Nucleus accumbens (tissue), 56 donors: ENCODE results near the gene GFPT2.
"Not testable (repeated sequence)": the region's sequence is repeated elsewhere in the genome, so short reads cannot be mapped to it uniquely, and the experiment has no call there.

Experiments
- DNase-seq, 56 donors: peaks; one replicate each; lab custom pipeline; 2025; lab: John Stamatoyannopoulos, UW

The GFPT2 gene

DNA sequence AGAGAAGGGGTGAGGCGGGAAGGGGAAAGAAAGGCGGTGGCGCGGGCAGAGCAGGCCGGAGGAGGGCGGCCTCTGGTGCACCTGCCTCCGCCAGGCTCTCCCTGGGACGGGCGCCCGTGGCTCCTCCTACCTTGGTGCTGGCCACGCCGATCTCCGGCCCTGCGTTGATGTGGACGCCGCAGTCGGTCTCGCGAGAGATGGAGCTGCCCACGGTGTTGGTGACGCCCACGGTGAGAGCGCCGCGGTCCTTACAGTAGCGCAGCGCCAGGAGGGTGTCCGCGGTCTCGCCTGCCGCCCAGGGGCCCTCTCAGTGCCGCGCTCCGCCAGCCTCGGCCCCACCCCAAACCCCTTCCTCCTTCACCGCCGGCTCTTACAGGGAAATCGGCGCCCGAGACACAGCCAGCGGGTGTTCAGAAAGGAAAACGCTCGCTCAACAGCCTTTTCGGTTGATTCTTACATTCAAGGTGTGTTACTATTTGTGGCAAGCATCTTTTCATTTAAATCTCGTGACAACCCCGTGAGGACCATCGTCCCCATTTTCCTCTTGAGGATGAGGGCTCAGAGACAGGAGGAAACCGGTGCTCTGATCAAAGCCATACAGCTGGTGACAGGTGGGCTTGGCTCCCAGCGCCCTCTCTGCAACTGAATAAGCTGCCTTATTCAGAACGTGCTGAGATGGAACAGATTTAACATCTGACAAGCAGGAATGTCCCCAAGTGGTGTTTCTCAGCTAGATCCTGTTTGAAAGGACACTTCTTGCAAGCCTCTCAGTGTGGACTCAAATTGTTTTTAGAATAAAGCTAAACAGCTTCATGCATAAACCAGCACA, 39.2 kb downstream of the GFPT2 start:
- DNase-seq = peak in 34 of 56 donors; percentile 25 to 90 (median 54)

DNA sequence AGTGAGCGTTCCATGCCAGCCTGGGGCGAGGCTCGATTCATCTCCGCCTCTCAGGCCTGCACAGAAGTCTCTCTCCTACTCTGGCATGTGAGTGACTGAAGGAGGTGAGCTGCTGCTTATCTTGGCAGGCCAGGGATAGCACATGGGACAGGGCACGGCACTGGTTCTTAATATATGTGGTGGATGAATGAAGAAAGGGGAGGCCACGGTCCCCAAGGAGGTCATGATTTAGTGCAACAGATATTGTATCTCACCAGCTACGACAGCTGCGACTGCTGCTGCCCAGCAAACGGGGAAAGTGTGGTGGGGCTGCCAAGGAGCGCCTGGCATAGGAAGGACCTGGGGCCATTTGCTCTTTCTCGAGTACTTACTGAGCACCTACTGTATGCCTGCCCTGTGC, 41.9 kb downstream of the GFPT2 start:
- DNase-seq = no peak

GRCh38 chr5:180306796-180307195, 46.3 kb downstream of the GFPT2 start:
- no peak for DNase-seq

DNA sequence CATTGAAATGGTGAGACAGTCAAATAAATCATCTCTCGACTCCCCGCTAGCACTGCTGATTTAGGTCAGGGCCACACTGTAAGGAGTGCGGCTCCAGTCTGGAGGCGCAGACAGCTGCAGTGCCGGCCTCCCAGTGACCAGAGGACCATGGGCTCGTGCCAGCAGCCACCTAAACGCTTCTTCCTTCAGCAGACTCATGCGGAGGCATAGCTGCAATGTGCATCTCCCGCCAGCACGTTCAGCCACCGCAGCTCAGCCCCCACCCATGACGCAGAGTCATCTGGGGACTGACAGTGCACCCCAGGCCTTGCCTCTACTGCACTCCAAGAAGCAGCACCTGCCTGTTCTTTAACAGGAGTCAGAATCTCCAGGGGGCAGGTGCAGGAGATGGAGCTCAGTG, 47.7 kb downstream of the GFPT2 start:
- DNase-seq = no peak

DNA sequence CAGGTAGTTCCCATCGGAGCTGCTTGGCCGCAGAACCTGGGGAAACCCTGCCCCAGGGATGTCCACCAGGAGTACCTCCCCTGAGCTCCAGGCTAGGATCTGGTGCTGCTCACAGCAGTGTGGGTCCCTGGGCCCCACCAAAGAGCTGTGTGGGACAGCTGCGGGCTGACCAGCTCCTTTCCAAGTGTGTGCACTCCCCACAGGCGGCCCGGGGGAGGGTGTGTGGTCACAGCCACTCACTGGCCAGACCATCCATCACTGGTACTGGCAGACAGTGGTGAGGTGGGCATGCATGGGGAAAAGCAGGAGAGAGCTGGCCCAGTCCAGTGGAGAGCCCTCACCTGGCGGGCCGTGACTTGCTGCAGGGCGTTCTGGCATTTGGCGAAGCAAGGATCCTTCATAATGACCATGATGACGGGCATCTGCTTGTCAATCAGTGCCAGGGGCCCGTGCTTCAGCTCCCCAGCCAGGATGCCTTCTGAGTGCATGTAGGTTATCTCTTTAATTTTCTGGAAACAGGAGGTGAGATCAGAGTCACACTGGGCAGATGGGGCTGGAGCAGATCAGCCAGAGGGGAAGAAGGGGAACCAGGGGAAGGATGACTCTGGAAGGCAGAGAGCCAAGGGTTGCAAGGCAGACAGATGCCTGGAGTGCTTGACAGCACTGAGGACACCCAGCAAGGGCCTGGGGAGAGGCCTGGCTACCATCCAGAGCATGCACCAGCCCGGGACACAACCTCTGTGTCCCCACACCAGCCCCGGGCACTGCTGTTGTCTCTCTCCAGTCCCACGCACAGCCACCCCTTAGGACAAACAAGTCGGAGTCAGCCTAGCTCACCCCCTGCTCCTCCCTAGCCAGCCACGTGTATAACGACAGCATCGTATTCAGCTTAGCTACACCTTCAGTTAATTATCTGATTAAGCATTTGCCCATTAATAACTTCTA, 48.4 kb downstream of the GFPT2 start:
- DNase-seq = no peak

GRCh38 chr5:180304016-180304292, 49.2 kb downstream of the GFPT2 start:
- no peak for DNase-seq

DNA sequence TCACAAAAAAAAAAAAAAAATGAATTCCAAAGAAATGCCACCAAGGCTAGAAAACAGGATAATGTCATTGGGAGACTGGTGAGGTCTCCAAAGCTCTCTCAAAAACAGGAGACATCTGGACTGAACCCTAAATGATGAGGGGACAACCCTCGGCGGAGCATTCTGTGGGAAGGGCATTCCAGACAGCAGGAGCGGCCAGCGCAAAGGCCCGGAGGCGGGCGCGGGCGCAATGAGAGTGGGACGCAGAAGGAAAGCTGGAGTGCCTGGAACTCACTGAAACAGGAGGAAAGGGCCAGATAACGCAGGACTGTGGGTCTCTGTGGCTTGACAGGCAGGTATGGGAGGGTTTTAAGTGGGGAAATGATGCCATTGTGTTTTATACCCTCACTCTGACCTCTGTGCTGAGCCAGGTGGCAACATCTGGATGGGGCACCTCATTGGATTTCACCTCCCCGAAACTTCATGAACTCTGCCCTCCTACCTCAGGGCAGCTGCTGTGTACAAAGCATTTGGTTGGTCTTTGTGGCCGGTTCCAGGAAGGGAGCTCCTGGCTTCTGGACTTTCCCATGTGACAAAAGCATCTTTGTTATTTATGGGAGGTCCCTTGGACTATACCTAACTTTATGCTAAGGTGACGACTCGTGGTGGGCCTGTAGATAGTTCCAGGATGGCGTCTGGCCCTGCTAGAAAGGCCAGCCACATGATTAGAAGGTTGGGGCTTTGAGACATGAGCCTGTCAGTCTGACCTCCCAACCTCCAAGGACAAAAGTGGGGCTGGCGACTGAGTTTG, 49.7 kb downstream of the GFPT2 start:
- no peak for DNase-seq

DNA sequence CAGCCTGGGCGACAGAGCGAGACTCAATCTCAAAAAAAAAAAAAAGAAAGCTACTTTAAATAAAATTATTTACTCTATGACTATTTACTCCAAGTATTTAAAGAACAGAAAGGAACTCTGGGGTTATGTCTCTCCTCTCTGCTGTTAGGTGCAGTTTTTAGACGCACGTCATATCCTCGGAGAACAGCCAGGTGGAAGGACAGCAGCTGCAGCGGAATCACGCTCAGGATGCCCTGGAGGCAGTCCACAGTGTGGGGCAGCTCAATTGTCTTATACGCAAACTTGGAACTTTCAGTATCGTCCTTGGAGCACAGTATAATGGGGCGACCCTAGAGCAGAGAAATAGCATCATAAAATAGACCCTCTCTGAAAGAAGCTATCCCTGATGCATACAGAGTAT, 50.9 kb downstream of the GFPT2 start:
- DNase-seq = no peak

GRCh38 chr5:180301253-180301652, 51.9 kb downstream of the GFPT2 start:
- no peak for DNase-seq

DNA sequence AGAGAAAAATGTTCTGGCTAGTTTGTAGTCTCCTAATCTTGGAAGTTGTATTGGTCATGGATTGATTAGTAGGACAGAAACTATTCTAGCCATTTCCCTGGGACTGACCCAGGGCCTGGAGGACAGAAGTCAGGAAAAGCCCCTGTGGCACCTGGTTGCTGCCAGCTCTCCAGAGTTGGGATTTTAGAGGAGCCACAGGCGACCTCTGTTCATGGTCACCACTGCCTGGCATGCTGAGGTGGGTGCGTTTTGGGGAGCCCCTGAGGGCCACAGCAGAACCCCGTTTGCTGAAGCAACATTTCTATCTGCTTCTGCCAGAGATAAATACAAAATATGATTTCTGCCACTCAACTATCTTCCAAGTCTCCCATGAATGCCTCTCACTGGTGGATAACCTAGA, 53.6 kb downstream of the GFPT2 start:
- DNase-seq = no peak

DNA sequence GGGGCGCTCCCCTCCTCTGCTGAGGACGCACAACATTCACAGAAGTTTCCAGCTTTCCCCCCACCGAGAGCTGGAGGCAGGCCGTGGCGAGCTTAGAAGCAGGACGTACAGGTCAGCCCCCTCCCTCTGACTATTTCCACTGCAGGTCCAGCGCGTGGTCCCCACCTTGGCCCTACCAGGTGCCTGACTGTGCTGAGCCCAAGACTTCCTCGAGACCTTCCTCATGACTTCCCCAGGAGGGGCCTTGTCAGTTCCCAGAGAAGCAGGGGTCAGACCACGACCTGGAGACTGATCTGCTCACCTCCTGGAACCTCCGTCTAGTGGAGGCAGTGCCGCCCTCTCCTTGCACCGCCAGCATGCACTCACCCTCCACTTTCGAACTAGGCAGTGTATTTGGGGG, 54.1 kb downstream of the GFPT2 start:
- DNase-seq = not testable (repeated sequence)

GRCh38 chr5:180297587-180298282, 55.4 kb downstream of the GFPT2 start:
- no peak for DNase-seq

GRCh38 chr5:180296771-180297170, 56.4 kb downstream of the GFPT2 start:
- DNase-seq = no peak

- no peak for DNase-seq
Observed at GRCh38 chr5:180294913-180295555, 58.1 kb downstream of the GFPT2 start.

DNA sequence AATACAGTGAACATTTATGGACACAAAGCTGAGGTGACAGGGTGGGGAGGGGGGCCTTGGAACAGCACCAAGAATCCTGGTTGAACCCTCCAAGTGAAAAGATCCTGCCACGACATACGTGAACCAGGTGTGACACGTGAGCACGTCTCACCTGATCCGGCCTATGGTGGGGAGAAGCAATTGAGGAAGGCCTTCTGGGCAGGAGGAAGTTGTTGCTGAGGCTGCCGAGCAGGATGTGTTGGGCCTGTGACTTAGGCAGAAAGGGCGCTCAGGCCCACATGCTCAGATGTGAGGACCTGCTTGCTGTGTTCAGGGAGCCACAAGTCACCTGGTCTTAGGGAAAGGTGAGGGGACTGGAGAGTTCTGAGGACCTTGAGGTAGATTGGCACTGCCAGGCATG, 58.7 kb downstream of the GFPT2 start:
- no peak for DNase-seq

GRCh38 chr5:180291943-180292831, 60.9 kb downstream of the GFPT2 start, which contains the start of gene MAPK9:
Gene MAPK9 (minus strand): TSS chr5:180292083. CDS start chr5:180280561, 11,522 bp downstream.
- peak in 53 of 56 donors; percentile 28 to 93 (median 73) for DNase-seq

- DNase-seq = peak in 6 of 56 donors; percentile 21 to 43 (median 28)
Observed at GRCh38 chr5:180291234-180291940, 61.7 kb downstream of the GFPT2 start.
